ENCODE measurements around the gene CKAP4. TPM values are rescaled to one million over a fixed set of nuclear protein-coding genes. Genes with fewer than 3 reads are reported as not detected.

The CKAP4 gene
- polyA plus RNA-seq, 2 of the 4 experiments (the other 2 are of a cell fraction), result 70.4 to 108 TPM

DNA sequence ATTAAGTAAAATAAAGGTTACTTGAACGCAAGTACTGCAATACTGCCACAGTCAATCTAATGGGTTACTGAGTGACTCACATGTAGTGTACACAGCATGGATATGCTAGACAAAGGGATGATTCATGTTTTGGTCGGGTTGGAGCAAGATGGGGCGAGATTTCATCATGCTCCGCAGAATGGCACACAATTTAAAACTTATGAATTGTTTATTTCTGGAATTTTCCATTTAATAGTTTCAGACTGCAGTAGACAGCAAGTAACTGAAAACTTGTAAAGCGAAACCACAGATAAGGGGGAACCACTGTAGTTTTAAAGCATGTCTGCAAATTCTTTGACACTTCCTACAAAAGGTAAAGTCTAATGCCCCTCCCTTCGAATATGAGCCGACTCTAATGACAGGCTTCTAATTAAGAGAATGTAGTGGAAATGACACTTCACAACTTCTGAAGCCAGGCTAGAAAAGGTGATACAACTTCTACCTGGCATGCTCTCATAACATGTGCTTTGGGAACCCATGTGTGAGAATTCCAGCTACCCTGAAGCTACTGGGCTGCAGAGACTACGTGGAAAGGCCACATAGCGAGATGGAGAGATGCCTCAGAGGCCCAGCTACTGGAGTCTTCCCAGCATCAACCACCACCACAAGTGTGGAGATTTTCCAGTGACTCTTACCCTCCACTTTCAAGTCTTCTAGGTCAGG, 40.8 kb upstream of the CKAP4 start (continued):
- peak; percentile 63 to 84; a peak in 4 of 5 replicates for TF ChIP-seq JUN (IDR thresholded peaks at IDR 0.05)
- peak; percentile 93 for TF ChIP-seq JUNB (IDR thresholded peaks at IDR 0.05)
- TF ChIP-seq, protein P1, sequence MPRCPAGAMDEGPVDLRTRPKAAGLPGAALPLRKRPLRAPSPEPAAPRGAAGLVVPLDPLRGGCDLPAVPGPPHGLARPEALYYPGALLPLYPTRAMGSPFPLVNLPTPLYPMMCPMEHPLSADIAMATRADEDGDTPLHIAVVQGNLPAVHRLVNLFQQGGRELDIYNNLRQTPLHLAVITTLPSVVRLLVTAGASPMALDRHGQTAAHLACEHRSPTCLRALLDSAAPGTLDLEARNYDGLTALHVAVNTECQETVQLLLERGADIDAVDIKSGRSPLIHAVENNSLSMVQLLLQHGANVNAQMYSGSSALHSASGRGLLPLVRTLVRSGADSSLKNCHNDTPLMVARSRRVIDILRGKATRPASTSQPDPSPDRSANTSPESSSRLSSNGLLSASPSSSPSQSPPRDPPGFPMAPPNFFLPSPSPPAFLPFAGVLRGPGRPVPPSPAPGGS (IDR thresholded peaks at IDR 0.05), result 0 out of 3 replicates have a peak, but pooled peaks have one; percentile 31
- no peak for TF ChIP-seq KDM5A (IDR thresholded peaks at IDR 0.05)
- TF ChIP-seq GATA3 (IDR thresholded peaks at IDR 0.05; ENCODE audit: borderline replicate concordance), result peak; percentile 22; the same call in 1 of the 2 replicates
- no peak for TF ChIP-seq TFCP2L1 (CRISPR knock-in tag; IDR thresholded peaks at IDR 0.05)
- TF ChIP-seq ESRRA (IDR thresholded peaks at IDR 0.05; ENCODE audit: borderline replicate concordance, low read length), result no peak
- TF ChIP-seq NPAS2 (CRISPR knock-in tag; IDR thresholded peaks at IDR 0.05; ENCODE audit: borderline replicate concordance), result no peak
- no peak for TF ChIP-seq EHF (CRISPR knock-in tag; IDR thresholded peaks at IDR 0.05)
- no peak for TF ChIP-seq MAZ (IDR thresholded peaks at IDR 0.05; ENCODE audit: borderline replicate concordance, low read depth, low read length)
- no peak for TF ChIP-seq CHD4 (IDR thresholded peaks at IDR 0.05; ENCODE audit: borderline replicate concordance)
- no peak for TF ChIP-seq NFE2L2 (conservative IDR thresholded peaks at IDR 0.05; ENCODE audit: low read length)
- TF ChIP-seq RCOR1 (IDR thresholded peaks at IDR 0.05; ENCODE audit: low read depth, low read length), result no peak
- peak; percentile 30 to 47; a peak in 2 of 5 replicates for TF ChIP-seq EP300 (IDR thresholded peaks at IDR 0.05)
- TF ChIP-seq HOXA7 (CRISPR knock-in tag; IDR thresholded peaks at IDR 0.05), result no peak
- TF ChIP-seq, protein P2, sequence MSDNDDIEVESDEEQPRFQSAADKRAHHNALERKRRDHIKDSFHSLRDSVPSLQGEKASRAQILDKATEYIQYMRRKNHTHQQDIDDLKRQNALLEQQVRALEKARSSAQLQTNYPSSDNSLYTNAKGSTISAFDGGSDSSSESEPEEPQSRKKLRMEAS (IDR thresholded peaks at IDR 0.05), result peak; percentile 74
- TF ChIP-seq, protein P3, sequence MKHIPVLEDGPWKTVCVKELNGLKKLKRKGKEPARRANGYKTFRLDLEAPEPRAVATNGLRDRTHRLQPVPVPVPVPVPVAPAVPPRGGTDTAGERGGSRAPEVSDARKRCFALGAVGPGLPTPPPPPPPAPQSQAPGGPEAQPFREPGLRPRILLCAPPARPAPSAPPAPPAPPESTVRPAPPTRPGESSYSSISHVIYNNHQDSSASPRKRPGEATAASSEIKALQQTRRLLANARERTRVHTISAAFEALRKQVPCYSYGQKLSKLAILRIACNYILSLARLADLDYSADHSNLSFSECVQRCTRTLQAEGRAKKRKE (CRISPR knock-in tag; IDR thresholded peaks at IDR 0.05; ENCODE audit: low read depth), result no peak
- TF ChIP-seq, protein P4, sequence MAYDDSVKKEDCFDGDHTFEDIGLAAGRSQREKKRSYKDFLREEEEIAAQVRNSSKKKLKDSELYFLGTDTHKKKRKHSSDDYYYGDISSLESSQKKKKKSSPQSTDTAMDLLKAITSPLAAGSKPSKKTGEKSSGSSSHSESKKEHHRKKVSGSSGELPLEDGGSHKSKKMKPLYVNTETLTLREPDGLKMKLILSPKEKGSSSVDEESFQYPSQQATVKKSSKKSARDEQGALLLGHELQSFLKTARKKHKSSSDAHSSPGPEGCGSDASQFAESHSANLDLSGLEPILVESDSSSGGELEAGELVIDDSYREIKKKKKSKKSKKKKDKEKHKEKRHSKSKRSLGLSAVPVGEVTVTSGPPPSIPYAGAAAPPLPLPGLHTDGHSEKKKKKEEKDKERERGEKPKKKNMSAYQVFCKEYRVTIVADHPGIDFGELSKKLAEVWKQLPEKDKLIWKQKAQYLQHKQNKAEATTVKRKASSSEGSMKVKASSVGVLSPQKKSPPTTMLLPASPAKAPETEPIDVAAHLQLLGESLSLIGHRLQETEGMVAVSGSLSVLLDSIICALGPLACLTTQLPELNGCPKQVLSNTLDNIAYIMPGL (CRISPR knock-in tag; IDR thresholded peaks at IDR 0.05; ENCODE audit: borderline replicate concordance), result no peak
- no peak for TF ChIP-seq HDAC2 (IDR thresholded peaks at IDR 0.05)
- TF ChIP-seq POLR2A (IDR thresholded peaks at IDR 0.05; ENCODE audit: low read length), result no peak
- no peak for TF ChIP-seq CHD2 (IDR thresholded peaks at IDR 0.05; ENCODE audit: low read length, partially characterized antibody)
- TF ChIP-seq, protein P5, sequence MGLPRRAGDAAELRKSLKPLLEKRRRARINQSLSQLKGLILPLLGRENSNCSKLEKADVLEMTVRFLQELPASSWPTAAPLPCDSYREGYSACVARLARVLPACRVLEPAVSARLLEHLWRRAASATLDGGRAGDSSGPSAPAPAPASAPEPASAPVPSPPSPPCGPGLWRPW (IDR thresholded peaks at IDR 0.05), result peak; percentile 70
- TF ChIP-seq CBX8 (IDR thresholded peaks at IDR 0.05), result no peak
- TF ChIP-seq, protein P6, sequence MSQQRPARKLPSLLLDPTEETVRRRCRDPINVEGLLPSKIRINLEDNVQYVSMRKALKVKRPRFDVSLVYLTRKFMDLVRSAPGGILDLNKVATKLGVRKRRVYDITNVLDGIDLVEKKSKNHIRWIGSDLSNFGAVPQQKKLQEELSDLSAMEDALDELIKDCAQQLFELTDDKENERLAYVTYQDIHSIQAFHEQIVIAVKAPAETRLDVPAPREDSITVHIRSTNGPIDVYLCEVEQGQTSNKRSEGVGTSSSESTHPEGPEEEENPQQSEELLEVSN (IDR thresholded peaks at IDR 0.05; ENCODE audit: borderline replicate concordance, low read depth), result peak; percentile 32; the same call in 1 of the 2 replicates
- TF ChIP-seq FOSL2 (IDR thresholded peaks at IDR 0.05), result peak; percentile 97
- TF ChIP-seq FOSL2 (CRISPR knock-in tag; IDR thresholded peaks at IDR 0.05), result peak; percentile 99
- no peak for TF ChIP-seq FOSB (CRISPR knock-in tag; IDR thresholded peaks at IDR 0.05)
- no peak for TF ChIP-seq KDM1A (IDR thresholded peaks at IDR 0.05; ENCODE audit: low read depth)
- TF ChIP-seq EHMT2 (IDR thresholded peaks at IDR 0.05; ENCODE audit: low read depth), result no peak
- TF ChIP-seq CBX2 (IDR thresholded peaks at IDR 0.05; ENCODE audit: borderline replicate concordance, low read depth), result no peak
- TF ChIP-seq, protein P7, sequence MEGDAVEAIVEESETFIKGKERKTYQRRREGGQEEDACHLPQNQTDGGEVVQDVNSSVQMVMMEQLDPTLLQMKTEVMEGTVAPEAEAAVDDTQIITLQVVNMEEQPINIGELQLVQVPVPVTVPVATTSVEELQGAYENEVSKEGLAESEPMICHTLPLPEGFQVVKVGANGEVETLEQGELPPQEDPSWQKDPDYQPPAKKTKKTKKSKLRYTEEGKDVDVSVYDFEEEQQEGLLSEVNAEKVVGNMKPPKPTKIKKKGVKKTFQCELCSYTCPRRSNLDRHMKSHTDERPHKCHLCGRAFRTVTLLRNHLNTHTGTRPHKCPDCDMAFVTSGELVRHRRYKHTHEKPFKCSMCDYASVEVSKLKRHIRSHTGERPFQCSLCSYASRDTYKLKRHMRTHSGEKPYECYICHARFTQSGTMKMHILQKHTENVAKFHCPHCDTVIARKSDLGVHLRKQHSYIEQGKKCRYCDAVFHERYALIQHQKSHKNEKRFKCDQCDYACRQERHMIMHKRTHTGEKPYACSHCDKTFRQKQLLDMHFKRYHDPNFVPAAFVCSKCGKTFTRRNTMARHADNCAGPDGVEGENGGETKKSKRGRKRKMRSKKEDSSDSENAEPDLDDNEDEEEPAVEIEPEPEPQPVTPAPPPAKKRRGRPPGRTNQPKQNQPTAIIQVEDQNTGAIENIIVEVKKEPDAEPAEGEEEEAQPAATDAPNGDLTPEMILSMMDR (IDR thresholded peaks at IDR 0.05), result no peak
- TF ChIP-seq ZSCAN20 (CRISPR knock-in tag; IDR thresholded peaks at IDR 0.05), result peak; percentile 81; the same call in 1 of the 2 replicates
- TF ChIP-seq BHLHE40 (IDR thresholded peaks at IDR 0.05; ENCODE audit: low read depth, low read length), result no peak
- TF ChIP-seq SMC3 (IDR thresholded peaks at IDR 0.05), result no peak
- TF ChIP-seq ZC3H11A (IDR thresholded peaks at IDR 0.05), result no peak
- TF ChIP-seq, protein P8, sequence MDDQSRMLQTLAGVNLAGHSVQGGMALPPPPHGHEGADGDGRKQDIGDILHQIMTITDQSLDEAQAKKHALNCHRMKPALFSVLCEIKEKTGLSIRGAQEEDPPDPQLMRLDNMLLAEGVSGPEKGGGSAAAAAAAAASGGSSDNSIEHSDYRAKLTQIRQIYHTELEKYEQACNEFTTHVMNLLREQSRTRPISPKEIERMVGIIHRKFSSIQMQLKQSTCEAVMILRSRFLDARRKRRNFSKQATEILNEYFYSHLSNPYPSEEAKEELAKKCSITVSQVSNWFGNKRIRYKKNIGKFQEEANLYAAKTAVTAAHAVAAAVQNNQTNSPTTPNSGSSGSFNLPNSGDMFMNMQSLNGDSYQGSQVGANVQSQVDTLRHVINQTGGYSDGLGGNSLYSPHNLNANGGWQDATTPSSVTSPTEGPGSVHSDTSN (IDR thresholded peaks at IDR 0.05), result no peak
- TF ChIP-seq HOXB13 (CRISPR knock-in tag; IDR thresholded peaks at IDR 0.05; ENCODE audit: low read depth), result peak; percentile 76; the same call in 1 of the 2 replicates
- no peak for TF ChIP-seq MAFK (IDR thresholded peaks at IDR 0.05; ENCODE audit: partially characterized antibody)
